Erythroblast (primary cell): ENCODE data around the gene VCAM1.
A peak's percentile ranks its signal among the peaks of the same experiment; 100 is the strongest.
"Not testable (repeated sequence)": the region's sequence is repeated elsewhere in the genome, so short reads cannot be mapped to it uniquely, and the experiment has no call there.

Experiments used
- DNase-seq, 2 experiments: peaks; one replicate each; lab custom pipeline; 2025; lab: John Stamatoyannopoulos, UW
- GATA1 ChIP-seq: IDR thresholded peaks from 2 replicates; pipeline ENCODE4 v1.6.1; 2011; ENCODE audit warnings: low read depth, mild to moderate bottlenecking, control low read depth, low read length, moderate library complexity
- POLR2A ChIP-seq: IDR thresholded peaks from 2 replicates; pipeline ENCODE4 v1.6.1; 2011; ENCODE audit warnings: mild to moderate bottlenecking, low read length

Gene VCAM1

DNA sequence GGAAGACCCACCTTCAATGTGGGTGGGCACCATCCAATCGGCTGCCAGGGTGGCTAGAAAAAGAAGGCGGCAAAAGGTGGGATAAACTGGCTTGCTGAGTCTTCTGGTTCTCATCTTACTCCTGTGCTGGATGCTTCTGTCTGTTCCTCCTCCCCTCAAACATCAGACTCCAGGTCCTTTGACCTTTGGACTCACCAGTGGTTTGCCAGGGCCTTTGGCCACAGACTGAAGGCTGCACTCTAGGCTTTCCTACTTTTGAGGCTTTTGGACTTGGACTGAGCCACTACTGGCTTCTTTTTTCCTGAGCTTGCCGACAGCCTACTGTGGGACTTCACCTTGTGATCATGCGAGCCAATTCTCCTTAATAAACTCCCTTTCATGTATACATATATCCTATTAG is 55.9 kb downstream of the VCAM1 start:
- no peak for TF ChIP-seq GATA1
- no peak for TF ChIP-seq POLR2A
- no peak for DNase-seq

DNA sequence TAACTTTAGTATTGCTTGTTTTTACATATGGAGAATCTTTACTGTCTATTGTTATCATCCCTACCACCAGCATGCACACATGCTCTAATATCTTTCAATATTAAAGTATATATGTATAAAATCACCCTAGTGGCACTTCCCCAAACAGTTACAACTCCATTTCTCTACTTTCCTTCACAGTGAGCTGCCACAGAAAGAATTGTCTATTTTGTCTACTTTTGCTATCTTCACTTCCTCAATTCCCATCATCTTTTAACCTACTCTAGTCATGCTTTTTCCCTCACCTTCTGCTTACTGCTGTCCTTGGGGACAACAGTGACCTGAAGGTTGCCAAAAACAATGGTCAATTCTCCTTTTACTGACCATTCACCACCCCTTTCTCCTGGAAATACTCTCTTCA is 59.2 kb downstream of the VCAM1 start:
- TF ChIP-seq GATA1 (no peak), POLR2A (no peak)
- DNase-seq: no peak

DNA sequence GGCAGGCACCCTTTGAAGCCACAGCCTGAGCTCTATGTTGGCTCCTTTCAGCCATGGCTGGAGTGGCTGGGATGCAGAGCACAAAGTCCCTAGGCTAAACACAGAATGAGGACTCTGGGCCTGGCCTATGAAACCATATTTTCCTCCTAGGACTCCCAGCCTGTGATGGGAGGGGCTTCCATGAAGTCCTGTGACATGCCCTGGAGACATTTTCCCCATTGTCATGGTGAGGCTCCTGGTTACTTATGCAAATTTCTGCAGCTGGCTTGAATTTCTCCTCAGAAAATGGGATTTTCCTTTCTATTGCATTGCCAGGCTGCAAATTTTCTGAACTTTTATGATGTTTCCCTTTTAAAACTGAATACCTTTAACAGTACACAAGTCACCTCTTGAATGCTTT is 61.3 kb downstream of the VCAM1 start:
- TF ChIP-seq POLR2A (no peak), GATA1 (no peak)
- DNase-seq: no peak

DNA sequence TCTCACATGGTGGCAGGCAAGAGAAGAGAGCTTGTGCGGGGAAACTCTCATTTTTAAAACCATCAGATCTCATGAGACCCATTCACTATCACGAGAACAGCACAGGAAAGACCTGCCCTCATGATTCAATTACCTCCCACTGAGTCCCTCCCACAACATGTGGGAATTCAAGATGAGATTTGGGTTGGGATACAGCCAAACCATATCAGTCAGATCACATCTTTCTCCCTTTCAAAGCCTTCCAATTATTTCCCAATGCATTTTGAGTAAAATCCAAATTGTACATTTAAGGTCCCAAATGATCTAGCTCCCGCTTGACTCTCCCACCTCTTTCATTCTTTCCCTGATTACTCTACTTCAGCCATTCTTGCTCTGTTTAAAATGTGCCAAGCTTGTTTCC is 62.2 kb downstream of the VCAM1 start:
- DNase-seq: not testable (repeated sequence)

DNA sequence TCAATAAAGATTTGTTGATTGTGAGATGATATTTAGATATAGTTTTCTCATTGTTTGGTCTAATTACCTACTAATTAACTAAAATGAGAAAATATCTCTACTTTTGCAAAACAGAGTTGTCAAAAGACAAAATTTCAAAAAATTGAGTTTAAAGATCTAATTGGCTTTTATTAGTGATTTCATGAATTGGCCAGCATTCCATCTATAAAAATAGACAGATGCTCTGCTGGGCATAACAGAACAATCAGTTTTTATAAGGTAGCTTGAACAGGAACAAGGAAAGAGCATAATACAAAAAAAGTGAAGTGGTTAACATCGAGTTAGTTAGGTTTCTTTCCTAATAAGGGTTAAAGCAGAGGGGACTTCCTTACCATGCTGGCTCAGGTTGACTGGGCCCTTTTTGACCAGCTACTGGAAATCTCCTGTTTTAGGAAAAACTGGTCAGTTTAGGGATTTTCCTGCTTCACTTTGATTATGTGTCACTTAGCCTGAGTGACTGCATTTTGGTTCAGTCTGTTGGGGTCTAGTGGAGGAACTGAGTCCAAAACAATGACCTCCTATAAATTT is 63.0 kb downstream of the VCAM1 start:
- no peak for TF ChIP-seq POLR2A
- no peak for TF ChIP-seq GATA1
- no peak for DNase-seq

DNA sequence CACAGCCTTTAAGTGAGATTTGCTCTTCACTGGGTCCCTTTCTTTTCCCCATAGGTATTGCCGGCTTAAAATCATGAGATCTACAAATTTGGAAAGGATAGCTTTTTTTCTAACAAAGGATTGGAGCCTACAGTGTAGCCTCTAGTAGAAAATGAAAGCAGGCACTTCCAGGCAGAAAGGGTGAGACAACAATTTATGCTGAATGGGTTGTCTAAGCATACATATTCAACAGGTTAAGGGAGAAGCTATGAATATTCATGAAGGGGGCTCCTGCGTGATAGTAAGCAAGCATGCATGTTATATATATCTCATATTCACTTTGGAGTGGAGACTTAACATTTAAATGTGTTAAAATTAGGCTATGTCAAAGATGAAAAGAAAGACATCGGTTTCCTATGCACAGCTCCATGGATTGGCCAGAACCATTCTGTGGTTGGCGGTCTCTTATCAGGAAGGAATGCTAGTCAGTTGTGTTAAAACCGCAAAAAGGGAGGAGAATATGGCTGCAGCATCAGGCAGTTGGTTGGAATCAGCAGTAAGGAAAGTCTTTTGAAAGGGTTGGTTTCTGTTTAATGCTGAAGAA is 66.0 kb downstream of the VCAM1 start:
- DNase-seq: peak; percentile 15 to 66
- TF ChIP-seq POLR2A (peak; percentile 32), GATA1 (no peak)

DNA sequence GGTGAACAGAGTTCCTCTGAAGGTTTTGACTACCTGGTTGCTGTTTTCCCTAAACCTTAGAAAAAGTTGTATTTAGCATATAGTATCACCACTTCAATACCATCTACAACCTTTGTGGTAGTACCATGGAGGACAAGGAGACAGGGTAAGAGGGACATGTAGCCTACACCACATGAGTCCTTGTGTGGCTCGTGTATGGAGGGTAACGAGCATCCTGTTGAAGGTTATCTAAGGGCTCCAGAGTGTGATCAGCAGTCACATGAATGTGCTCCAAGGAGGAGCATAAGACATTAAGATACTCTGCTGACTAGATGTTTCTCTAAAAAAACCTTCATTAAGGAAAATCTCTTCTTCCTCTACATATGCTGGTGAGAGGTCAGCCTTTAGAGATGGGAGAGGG is 67.3 kb downstream of the VCAM1 start:
- no peak for TF ChIP-seq POLR2A
- TF ChIP-seq GATA1: no peak

More for the DNA sequence above, 67.3 kb downstream of the VCAM1 start:
- DNase-seq: peak in 1 of 2 experiments; percentile 26
